ENCODE measurements around the gene P4HB.

The P4HB gene

DNA sequence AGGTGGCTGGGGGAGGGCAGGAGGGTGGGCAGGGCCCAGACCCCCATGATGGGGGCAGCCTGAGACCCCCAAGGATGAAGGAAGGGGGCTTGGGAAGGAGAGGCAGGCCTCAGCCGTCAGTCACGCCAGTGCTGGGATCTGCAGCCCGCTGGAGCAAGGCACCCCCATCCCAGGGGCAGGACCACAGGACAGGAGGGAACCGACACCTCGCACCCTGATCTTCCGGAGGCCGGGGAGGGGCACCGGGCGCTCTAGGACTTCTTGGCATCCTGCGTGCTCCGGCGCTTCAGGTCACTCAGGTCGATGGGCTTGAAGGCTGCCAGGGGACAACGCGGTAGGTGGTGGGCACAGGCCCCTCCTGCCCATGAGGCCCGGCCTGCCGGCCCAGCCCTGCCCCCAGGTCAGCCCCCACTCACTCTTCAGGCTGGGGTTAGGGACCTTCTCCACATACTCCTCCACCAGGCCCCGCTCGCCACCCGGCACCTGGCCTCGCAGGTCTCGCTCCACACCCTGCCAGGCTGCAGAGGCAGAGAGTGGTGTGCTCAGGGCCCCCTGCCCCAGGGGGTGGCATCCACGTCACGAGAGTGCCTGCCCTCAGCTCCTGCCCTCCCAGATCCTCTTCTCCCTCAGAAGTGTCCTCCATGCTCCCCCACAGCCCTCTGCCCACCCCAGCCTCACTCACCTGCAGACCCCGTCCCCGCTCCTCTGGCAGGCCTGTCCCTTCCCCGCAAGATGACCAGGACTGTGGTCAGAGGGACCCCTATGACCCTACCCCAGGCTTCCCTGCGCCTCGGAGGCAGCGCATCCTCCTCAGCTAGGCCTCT, 37.1 kb downstream of the P4HB start:
- Histone ChIP-seq H3K9me3 (ENCODE audit: control insufficient read depth, low read length) (no peaks in the 10 kb centered on the region), H3K4me1 (ENCODE audit: control insufficient read depth, insufficient read depth, low read length, poor library complexity, severe bottlenecking) (no peaks in the 10 kb centered on the region), H3K4me3 (ENCODE audit: extremely low read depth, insufficient read depth, low read length, poor library complexity, severe bottlenecking) (no peak overlapping the region), H3K27ac (ENCODE audit: low read depth, low read length, severe bottlenecking) (no peak overlapping the region), H3K36me3 (ENCODE audit: control insufficient read depth, insufficient read depth, low read length) (peaks cover 36% of the 10 kb centered on the region)
- 97 to 98% methylated on average over 23 to 24 of the region's 30 CpGs for WGBS, 2 experiments (ENCODE audit: insufficient coverage in 2 of 2)

GRCh38 chr17:81822312-81822637, 38.1 kb downstream of the P4HB start:
- H3K27ac ChIP-seq (ENCODE audit: low read depth, low read length, severe bottlenecking) = no peak overlapping the region
- H3K36me3 ChIP-seq (ENCODE audit: control insufficient read depth, insufficient read depth, low read length) = peaks cover 36% of the 10 kb centered on the region
- no peaks in the 10 kb centered on the region for H3K9me3 ChIP-seq (ENCODE audit: control insufficient read depth, low read length)
- no peak overlapping the region for H3K4me3 ChIP-seq (ENCODE audit: extremely low read depth, insufficient read depth, low read length, poor library complexity, severe bottlenecking)
- WGBS, 2 experiments (ENCODE audit: insufficient coverage in 2 of 2) = 92 to 97% methylated on average over 6 to 8 of the region's 8 CpGs
- H3K4me1 ChIP-seq (ENCODE audit: control insufficient read depth, insufficient read depth, low read length, poor library complexity, severe bottlenecking) = no peaks in the 10 kb centered on the region

GRCh38 chr17:81821603-81822311, 38.6 kb downstream of the P4HB start:
- Histone ChIP-seq H3K36me3 (ENCODE audit: control insufficient read depth, insufficient read depth, low read length) (peaks cover 36% of the 10 kb centered on the region), H3K27ac (ENCODE audit: low read depth, low read length, severe bottlenecking) (no peak overlapping the region), H3K4me1 (ENCODE audit: control insufficient read depth, insufficient read depth, low read length, poor library complexity, severe bottlenecking) (no peaks in the 10 kb centered on the region), H3K4me3 (ENCODE audit: extremely low read depth, insufficient read depth, low read length, poor library complexity, severe bottlenecking) (no peak overlapping the region), H3K9me3 (ENCODE audit: control insufficient read depth, low read length) (no peaks in the 10 kb centered on the region)
- 88 to 94% methylated on average over 19 to 20 of the region's 20 CpGs for WGBS, 2 experiments (ENCODE audit: insufficient coverage in 2 of 2)

GRCh38 chr17:81821147-81821546, 39.2 kb downstream of the P4HB start:
- no peaks in the 10 kb centered on the region for H3K9me3 ChIP-seq (ENCODE audit: control insufficient read depth, low read length)
- no peak overlapping the region for H3K4me3 ChIP-seq (ENCODE audit: extremely low read depth, insufficient read depth, low read length, poor library complexity, severe bottlenecking)
- H3K27ac ChIP-seq (ENCODE audit: low read depth, low read length, severe bottlenecking) = no peak overlapping the region
- 93 to 96% methylated on average over 8 of the region's 8 CpGs for WGBS, 2 experiments (ENCODE audit: insufficient coverage in 2 of 2)
- H3K4me1 ChIP-seq (ENCODE audit: control insufficient read depth, insufficient read depth, low read length, poor library complexity, severe bottlenecking) = no peaks in the 10 kb centered on the region
- H3K36me3 ChIP-seq (ENCODE audit: control insufficient read depth, insufficient read depth, low read length) = peaks cover 36% of the 10 kb centered on the region

- no peak overlapping the region for H3K27ac ChIP-seq (ENCODE audit: low read depth, low read length, severe bottlenecking)
- peaks cover 32% of the 10 kb centered on the region for H3K36me3 ChIP-seq (ENCODE audit: control insufficient read depth, insufficient read depth, low read length)
- H3K9me3 ChIP-seq (ENCODE audit: control insufficient read depth, low read length) = no peaks in the 10 kb centered on the region
- no peak overlapping the region for H3K4me3 ChIP-seq (ENCODE audit: extremely low read depth, insufficient read depth, low read length, poor library complexity, severe bottlenecking)
- 54 to 96% methylated on average over 2 to 4 of the region's 13 CpGs for WGBS, 2 experiments (ENCODE audit: insufficient coverage in 2 of 2)
- H3K4me1 ChIP-seq (ENCODE audit: control insufficient read depth, insufficient read depth, low read length, poor library complexity, severe bottlenecking) = no peaks in the 10 kb centered on the region
Measured at GRCh38 chr17:81819708-81820107, 40.6 kb downstream of the P4HB start.

GRCh38 chr17:81817758-81818147, 42.6 kb downstream of the P4HB start:
- WGBS, 2 experiments (ENCODE audit: insufficient coverage in 2 of 2) = 61 to 64% methylated on average over 6 to 7 of the region's 7 CpGs
- no peak overlapping the region for H3K27ac ChIP-seq (ENCODE audit: low read depth, low read length, severe bottlenecking)

DNA sequence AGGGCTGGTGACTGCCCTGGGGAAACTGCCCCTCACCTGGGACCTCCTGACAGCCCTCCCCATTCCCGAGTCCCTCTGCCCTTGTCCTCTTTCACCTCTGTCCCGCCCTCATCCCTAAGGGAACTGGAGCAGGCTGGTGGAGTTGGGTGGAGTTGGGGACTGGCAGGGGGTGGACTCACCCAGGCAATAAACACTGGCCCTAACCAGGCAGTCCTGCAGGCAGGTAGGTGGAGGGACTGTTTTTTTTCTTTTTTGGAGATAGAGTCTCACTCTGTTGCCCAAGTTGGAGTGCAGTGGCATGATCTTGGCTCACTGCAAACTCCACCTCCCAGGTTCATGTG, 44.7 kb downstream of the P4HB start:
- no peaks in the 10 kb centered on the region for H3K9me3 ChIP-seq (ENCODE audit: control insufficient read depth, low read length)
- WGBS, 2 experiments (ENCODE audit: insufficient coverage in 2 of 2) = 60% methylated on average over 1 of the region's 2 CpGs; no CpG with 5 or more reads in 1 of the 2 experiments
- no peaks in the 10 kb centered on the region for H3K36me3 ChIP-seq (ENCODE audit: control insufficient read depth, insufficient read depth, low read length)
- no peak overlapping the region for H3K27ac ChIP-seq (ENCODE audit: low read depth, low read length, severe bottlenecking)
- no peak overlapping the region for H3K4me3 ChIP-seq (ENCODE audit: extremely low read depth, insufficient read depth, low read length, poor library complexity, severe bottlenecking)
- no peaks in the 10 kb centered on the region for H3K4me1 ChIP-seq (ENCODE audit: control insufficient read depth, insufficient read depth, low read length, poor library complexity, severe bottlenecking)

More at GRCh38 chr17:81817758-81818147, 42.6 kb downstream of the P4HB start:
- H3K9me3 ChIP-seq (ENCODE audit: control insufficient read depth, low read length) = no peaks in the 10 kb centered on the region
- H3K36me3 ChIP-seq (ENCODE audit: control insufficient read depth, insufficient read depth, low read length) = peaks cover 18% of the 10 kb centered on the region
- H3K4me1 ChIP-seq (ENCODE audit: control insufficient read depth, insufficient read depth, low read length, poor library complexity, severe bottlenecking) = no peaks in the 10 kb centered on the region
- H3K4me3 ChIP-seq (ENCODE audit: extremely low read depth, insufficient read depth, low read length, poor library complexity, severe bottlenecking) = no peak overlapping the region

DNA sequence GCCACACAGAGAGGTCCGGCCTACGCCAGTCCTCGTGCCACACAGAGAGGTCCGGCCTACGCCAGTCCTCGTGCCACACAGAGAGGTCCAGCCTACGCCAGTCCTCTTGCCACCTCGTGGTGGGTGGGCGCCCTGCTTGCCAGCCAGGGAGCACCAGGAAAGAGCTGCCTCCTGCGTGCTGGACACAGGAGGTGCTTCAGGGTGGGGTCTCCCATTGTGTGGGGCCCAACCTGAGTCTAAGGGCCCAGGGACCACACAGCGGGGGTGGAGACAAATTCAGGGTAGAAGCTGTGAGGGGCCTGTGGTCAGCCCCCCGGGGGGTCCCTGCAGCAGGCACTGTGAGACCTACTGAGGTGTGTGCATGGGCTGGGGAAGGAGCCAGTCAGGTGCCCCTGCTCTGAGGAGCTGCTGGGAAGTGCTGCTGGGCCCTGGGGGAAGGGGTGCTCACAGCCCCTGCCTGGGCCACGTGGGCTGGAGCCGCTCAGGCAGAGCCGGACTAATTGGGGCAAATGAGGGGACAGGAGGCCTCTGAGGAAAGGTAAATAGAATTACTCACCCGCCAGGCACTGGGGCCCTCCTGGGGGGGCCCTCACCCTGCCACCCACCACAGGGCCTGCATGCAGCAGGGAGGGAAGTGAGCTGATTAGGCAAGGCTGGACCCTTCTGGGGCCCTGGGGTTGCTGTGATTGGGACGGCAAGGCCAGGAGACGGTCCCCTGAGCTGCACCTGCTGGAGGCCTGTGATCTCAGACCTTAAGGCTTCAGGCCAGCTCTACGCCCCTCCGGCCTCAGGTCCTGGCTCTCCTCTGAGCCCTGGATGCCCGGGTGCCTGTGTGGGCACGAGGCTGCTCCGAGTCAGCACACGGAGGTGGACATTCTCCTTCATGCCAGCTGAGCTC, 45.3 kb downstream of the P4HB start:
- no peak overlapping the region for H3K27ac ChIP-seq (ENCODE audit: low read depth, low read length, severe bottlenecking)
- 88 to 91% methylated on average over 17 to 19 of the region's 24 CpGs for WGBS, 2 experiments (ENCODE audit: insufficient coverage in 2 of 2)
- no peaks in the 10 kb centered on the region for H3K36me3 ChIP-seq (ENCODE audit: control insufficient read depth, insufficient read depth, low read length)
- no peak overlapping the region for H3K4me3 ChIP-seq (ENCODE audit: extremely low read depth, insufficient read depth, low read length, poor library complexity, severe bottlenecking)
- no peaks in the 10 kb centered on the region for H3K4me1 ChIP-seq (ENCODE audit: control insufficient read depth, insufficient read depth, low read length, poor library complexity, severe bottlenecking)
- no peaks in the 10 kb centered on the region for H3K9me3 ChIP-seq (ENCODE audit: control insufficient read depth, low read length)

GRCh38 chr17:81813861-81814683, 46.3 kb downstream of the P4HB start:
- WGBS, 2 experiments (ENCODE audit: insufficient coverage in 2 of 2) = 89 to 92% methylated on average over 29 to 34 of the region's 41 CpGs
- Histone ChIP-seq H3K4me1 (ENCODE audit: control insufficient read depth, insufficient read depth, low read length, poor library complexity, severe bottlenecking) (no peaks in the 10 kb centered on the region), H3K36me3 (ENCODE audit: control insufficient read depth, insufficient read depth, low read length) (no peaks in the 10 kb centered on the region), H3K4me3 (ENCODE audit: extremely low read depth, insufficient read depth, low read length, poor library complexity, severe bottlenecking) (no peak overlapping the region), H3K27ac (ENCODE audit: low read depth, low read length, severe bottlenecking) (no peak overlapping the region), H3K9me3 (ENCODE audit: control insufficient read depth, low read length) (no peaks in the 10 kb centered on the region)

DNA sequence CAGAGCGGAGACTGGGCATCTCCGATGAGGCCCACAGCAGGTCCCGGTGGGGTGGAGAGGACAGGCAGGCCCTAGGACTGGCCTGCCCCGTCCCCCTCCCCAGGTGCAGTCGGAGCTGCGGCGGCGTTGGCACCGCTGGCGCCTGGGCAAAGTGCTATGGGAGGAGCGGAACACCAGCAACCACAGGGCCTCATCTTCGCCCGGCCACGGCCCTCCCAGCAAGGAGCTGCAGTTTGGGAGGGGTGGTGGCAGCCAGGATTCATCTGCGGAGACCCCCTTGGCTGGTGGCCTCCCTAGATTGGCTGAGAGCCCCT, 47.0 kb downstream of the P4HB start:
- H3K4me1 ChIP-seq (ENCODE audit: control insufficient read depth, insufficient read depth, low read length, poor library complexity, severe bottlenecking) = no peaks in the 10 kb centered on the region
- H3K27ac ChIP-seq (ENCODE audit: low read depth, low read length, severe bottlenecking) = no peak overlapping the region
- H3K36me3 ChIP-seq (ENCODE audit: control insufficient read depth, insufficient read depth, low read length) = no peaks in the 10 kb centered on the region
- 93 to 98% methylated on average over 4 to 10 of the region's 15 CpGs for WGBS, 2 experiments (ENCODE audit: insufficient coverage in 2 of 2)
- no peak overlapping the region for H3K4me3 ChIP-seq (ENCODE audit: extremely low read depth, insufficient read depth, low read length, poor library complexity, severe bottlenecking)
- no peaks in the 10 kb centered on the region for H3K9me3 ChIP-seq (ENCODE audit: control insufficient read depth, low read length)
